SU-DHL-6 (cell line): Measurements from ENCODE around the gene ZNF148.

Experiments
- EZH2phosphoT487 ChIP-seq: fragments of 200-600 bp; sonication (generic), shearing (Covaris generic); conservative IDR thresholded peaks from 2 replicates; pipeline ENCODE4 v1.6.1; 2018; ENCODE audit warnings: mild to moderate bottlenecking, antibody characterized with exemption, low read length, moderate library complexity, mixed read lengths
- TF ChIP-seq, protein P1 (sequence below): fragments of 200-600 bp; sonication (generic); IDR thresholded peaks from one replicate; pipeline ENCODE4 v1.5.1; 2017; ENCODE audit warnings: antibody characterized with exemption, mild to moderate bottlenecking, low read length, moderate library complexity; ENCODE audit not compliant: insufficient read depth, poor library complexity, severe bottlenecking

DNA sequence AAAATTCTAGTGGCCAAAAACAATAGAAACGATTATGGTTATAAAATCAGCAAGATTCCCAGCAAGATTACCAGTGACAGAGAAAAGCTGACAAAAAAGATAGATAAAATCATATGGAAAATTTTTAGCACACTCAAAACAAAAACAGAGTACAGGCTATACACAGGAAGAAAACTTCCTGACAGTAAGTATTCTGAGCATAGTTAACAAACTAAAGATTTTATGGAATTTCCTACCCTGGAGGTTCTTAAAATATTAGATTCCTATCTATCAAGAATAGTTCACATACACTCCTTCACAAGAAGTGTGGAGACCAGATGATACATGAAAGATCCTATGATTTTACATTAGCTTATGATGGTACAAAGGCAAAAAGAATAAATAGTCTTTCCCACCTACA lies 50.8 kb downstream of the ZNF148 start:
- TF ChIP-seq, protein P1, sequence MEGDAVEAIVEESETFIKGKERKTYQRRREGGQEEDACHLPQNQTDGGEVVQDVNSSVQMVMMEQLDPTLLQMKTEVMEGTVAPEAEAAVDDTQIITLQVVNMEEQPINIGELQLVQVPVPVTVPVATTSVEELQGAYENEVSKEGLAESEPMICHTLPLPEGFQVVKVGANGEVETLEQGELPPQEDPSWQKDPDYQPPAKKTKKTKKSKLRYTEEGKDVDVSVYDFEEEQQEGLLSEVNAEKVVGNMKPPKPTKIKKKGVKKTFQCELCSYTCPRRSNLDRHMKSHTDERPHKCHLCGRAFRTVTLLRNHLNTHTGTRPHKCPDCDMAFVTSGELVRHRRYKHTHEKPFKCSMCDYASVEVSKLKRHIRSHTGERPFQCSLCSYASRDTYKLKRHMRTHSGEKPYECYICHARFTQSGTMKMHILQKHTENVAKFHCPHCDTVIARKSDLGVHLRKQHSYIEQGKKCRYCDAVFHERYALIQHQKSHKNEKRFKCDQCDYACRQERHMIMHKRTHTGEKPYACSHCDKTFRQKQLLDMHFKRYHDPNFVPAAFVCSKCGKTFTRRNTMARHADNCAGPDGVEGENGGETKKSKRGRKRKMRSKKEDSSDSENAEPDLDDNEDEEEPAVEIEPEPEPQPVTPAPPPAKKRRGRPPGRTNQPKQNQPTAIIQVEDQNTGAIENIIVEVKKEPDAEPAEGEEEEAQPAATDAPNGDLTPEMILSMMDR, result no peak
- no peak for TF ChIP-seq EZH2phosphoT487
